ENCODE measurements around the gene CTPS2.
"Not testable (repeated sequence)": the region's sequence is repeated elsewhere in the genome, so short reads cannot be mapped to it uniquely, and the experiment has no call there.

Gene CTPS2

DNA sequence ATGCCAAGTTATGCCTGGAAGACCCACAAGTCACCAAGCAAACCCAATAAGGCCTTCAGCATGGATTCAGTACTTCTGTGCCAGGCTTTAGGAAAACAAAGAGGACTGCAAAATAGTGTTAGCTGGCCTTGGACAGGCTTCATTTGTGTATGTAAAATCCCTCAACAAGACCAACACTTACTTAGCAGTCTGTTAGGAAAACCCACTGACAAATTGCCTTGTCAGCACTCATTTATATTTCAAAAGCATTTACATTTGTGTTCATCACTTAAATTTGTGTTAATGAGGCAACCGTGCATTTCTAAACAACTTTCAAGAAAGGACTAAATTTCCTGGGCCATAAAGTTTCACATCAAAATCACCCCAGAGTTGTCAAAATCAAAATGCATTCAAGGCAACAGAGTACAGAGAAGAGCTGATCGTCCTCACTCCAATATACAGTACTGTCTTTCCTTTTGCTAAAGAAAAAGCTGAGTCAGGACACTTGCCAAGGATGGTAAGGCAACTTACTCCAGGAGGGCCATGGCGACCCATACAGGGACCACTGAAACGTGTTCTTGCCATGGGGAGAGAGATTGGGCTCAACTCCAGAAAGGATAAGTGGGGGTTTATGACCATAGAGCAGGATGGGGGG is 61.0 kb downstream of the CTPS2 start:
- DNase-seq: no peak

- no peak for DNase-seq
Observed at GRCh38 chrX:16649858-16650257, 62.6 kb downstream of the CTPS2 start, which contains the start of gene S100G. Gene S100G, plus strand, starts transcription at chrX:16650158. Its CDS starts 849 bp downstream, at chrX:16651007.

DNA sequence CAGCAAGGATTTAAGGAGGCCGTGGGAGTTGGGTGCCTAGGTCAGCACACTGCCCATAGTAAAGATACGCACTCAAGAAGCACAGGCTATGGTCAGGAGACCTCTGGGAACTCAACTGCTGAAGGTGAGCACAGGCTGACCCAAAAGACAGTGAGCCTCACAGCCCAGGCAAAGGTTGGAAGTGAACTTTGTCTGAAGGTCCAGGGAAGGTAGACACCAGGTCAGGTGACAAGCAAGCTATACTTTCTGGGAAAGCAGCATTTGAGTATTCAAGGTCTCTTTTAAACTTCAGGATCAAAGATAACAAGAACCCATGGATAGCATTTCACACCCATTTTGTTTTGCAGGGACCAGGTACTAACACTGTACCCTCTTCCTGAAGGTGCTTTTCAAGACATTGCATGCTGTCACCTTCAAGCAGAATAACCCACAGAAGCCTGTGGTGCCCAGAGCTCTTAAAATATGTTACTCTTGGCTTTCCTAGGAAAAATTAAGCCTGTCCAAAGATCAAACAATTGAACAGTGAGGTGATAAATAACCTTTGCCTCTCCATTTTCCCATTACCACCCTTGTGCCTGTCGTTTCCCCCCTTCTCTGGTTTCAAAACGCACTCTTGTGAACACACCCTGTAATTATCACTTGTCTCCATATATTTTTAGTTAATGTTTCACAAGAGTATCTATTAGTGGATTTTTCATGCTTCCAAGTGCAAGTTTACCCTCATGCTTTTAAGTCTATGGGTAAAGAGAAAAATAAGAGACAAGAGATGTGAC is 65.9 kb downstream of the CTPS2 start:
- no peak for DNase-seq

DNA sequence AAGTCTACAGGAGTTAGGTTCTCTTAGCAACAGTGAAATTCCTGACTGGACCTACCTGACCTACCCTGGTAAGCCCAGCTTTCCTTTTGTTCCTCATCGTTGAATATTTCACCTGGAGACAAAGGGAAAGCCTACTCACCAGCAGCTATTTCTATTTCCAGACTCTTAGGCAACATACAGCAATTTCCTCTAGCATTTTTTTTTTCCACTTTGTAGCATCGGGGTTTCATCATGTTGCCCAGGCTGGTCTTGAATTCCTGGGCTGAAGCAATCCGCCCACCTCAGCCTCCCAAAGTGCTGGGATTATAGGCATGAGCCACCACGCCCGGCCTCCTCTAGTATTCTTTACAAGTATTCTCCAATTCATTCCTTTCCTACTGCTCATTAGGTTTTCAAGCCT is 69.3 kb downstream of the CTPS2 start:
- DNase-seq: no peak

DNA sequence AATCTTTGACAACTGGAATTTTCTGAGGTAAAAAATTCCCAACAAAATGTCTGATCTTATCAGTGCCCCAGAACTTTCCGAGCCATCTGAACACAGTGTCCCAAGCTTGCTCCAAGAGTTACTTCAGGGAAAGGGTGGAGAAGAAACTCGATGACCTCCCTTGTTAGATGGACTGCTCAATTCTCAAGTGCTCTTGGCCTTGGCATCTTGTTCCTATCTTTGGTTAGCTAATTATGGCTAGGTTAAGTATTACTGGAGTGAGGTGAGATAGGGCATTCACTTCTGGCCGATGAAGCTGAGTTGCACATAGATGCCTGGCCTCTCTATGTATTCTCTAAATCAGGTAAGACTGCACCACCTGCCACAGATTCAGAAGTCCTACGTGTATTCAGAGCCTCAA is 71.6 kb downstream of the CTPS2 start:
- no peak for DNase-seq

DNA sequence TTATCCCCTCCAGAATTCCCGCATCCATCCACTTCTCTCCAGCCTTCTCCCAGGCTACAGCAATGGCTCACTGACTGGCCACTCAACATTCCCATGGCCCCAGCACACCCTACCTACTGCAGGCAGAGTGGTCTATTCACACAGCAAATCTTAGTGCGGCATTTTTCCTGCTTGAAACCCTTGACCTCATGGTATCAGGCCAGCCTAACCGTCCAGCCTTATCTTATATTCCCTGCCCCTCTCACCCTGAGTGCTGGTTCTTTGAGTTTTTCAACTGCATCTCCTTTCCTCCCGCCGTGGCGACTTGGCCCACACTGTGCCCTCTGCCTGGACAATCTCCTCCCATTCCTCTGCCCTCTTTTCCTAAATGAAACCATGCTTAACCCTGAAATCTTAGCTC is 72.5 kb downstream of the CTPS2 start:
- no peak for DNase-seq

DNA sequence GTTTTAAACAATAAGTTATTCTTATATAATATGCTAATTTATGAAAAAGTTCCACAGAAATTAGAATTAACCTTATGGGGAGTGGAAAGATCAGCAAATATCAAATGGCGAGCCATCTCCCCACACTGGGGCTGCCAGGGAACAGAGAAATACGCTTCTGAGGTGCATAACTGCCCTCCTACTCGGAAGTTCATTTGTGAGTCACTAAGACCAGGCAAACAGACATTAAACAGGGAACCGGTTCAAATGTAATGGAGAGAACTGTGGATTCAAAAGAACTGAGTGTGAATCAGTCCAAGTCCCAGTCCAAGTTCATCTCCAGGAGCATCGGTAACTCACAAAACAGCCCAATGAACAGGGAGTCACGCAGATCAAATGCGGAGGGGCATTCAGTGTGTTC is 73.9 kb downstream of the CTPS2 start:
- DNase-seq: no peak

- no peak for DNase-seq
Observed at GRCh38 chrX:16635596-16635995, 76.9 kb downstream of the CTPS2 start.

GRCh38 chrX:16635040-16635439 is 77.4 kb downstream of the CTPS2 start:
- no peak for DNase-seq

DNA sequence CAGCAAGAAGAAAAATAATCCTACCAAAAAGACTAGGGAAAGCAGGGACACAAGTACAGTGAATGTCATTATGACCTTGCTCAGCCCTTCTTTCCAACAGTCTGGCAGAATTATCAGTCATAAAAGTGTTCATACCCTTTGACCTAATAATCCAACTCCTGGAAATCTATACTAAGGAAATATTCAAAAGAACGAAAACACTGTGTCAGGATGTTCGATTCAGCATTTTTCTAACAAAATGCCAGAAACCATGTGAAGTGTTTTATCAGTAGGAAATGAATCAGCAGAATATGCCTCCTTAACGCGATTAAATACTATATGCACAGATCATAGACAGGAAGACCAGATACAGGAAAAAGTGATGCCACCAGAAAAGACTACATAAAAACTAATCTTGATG is 78.7 kb downstream of the CTPS2 start:
- DNase-seq: no peak

DNA sequence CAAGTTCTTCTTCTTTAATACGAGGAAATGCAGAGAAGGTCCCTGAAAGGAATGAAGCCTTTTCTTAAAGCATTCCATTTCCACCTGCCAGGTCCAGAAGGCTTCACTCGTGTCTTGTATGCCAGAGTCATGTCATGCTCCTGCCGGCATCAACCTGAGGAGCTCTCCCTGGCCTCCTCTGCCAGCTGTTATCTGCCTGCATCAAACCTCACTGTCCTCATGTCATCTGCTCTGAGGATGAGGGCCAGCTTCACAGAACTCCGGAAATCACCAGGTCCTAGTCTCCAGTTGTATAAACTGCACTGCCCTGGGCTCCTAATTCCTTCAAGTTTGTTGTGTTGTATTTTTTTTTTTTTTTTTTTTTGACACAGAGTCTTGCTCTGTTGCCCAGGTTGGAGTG is 82.6 kb downstream of the CTPS2 start:
- no peak for DNase-seq

- DNase-seq: no peak
Observed at GRCh38 chrX:16628946-16629595, 83.4 kb downstream of the CTPS2 start.

DNA sequence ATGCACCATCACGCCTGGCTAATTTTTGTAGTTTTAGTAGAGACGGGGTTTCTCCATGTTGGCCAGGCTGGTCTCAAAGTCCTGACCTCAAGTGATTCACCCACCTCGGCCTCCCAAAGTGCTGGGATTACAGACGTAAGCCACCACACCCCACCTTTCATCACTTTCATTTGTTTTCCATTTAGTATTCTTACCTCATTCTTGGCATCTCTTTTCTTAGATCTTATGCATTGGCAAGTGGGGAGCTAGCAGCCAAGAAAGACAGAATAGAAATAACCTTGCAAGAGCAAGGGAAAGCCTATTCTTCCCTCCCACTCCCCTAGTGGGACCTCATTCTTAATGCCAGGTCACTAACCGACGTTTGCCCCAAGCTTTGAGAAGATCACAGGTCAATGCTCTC is 84.0 kb downstream of the CTPS2 start:
- DNase-seq: not testable (repeated sequence)

DNA sequence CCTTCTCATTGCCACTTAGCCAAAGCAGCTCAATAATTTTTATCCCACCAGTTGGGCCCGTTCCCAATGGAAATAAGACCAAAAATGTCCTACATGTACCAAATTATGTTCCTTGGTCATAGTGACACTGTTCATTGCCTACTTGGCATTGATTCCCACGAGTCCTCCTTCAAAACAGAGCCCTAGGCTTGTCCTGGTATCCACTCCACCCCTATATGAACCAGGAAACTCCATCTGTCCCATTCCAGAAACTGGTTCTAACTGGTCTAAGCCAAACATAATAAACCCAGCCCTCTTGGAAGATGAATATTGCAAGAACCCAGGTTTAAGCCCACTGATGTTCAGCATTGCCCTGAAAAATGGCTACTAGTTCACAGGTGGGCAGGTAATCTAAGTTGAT is 93.4 kb downstream of the CTPS2 start:
- DNase-seq: no peak

GRCh38 chrX:16618422-16618821 is 94.0 kb downstream of the CTPS2 start:
- DNase-seq: no peak

DNA sequence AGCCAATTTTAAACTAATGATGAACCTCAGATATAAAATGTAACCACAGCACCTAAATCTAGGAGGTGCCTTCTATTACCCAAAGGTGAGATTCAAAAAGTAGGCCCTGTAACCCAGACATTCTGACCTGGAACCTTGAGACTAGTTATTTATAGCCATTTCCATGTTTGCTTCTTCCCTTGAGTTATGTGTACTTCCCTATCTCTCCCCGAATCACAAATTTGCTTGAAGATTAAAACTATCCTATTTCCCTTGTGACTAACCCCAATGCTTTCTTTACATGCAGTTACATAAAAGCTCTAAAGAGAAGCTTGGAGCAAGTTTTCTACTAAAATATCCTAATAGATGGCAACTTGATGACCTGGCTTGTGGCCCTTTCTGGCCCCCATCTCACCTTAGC is 95.1 kb downstream of the CTPS2 start:
- DNase-seq: no peak

- no peak for DNase-seq
Observed at GRCh38 chrX:16612257-16612897, 100.1 kb downstream of the CTPS2 start.

DNA sequence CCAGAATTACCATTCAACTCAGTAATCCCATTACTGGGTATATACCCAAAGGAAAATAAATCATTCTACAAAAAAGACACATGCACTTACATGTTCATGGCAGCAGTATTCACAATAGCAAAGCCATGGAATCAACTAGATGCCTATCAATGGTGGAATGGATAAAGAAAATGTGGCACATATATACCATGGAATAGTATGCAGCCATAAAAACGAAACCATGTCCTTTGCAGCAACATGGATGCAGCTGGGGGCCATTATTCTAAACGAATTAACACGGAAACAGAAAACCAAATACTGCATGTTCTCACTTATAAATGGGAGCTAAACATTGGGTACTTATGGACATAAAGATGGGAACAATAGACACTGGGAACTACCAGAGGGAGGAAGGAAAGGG is 101.8 kb downstream of the CTPS2 start:
- DNase-seq: not testable (repeated sequence)

DNA sequence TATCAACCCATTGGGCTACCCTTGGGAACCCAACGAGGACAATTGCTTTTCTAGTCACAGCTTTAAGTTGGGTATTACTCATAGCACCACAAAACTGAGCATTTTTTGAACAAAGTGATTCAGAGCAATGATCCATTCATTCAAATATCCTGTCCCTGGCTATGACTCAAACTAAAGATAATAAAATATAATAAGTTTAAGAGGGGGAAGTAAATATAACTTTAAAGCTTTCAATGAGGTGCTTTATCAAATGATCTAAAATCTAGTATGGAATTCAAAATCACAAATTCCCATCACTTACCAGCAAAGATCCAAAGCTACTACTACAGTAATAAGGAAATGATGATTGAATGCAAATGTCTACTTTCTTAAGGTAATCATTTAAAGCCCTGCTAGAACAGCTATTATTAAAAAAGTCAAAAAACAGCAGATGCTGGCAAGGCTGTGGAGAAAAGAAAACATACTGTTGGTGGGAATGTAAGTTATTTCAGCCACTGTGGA is 102.3 kb downstream of the CTPS2 start:
- DNase-seq: no peak

- DNase-seq: no peak
Observed at GRCh38 chrX:16606142-16606720, 106.2 kb downstream of the CTPS2 start.

DNA sequence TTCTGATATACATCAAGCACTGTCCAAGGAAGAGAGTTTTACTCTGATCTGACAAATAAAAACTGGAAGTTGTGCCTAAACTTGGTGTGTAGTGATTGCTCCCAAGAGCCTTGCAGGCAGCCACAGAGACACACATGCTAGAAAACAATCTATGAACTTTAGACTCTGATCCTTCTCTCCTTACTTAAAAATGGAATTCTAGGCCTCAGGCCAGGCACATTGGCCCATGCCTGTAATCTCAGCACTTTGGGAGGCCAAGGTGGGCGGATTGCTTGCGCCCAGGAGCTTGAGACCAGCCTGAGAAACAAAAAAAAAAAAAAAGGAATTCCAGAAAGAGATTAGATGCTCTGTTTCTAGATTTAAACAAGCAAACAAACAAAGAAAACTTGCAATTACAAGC is 108.1 kb downstream of the CTPS2 start:
- DNase-seq: no peak

GRCh38 chrX:16603822-16604221 is 108.6 kb downstream of the CTPS2 start:
- no peak for DNase-seq

DNA sequence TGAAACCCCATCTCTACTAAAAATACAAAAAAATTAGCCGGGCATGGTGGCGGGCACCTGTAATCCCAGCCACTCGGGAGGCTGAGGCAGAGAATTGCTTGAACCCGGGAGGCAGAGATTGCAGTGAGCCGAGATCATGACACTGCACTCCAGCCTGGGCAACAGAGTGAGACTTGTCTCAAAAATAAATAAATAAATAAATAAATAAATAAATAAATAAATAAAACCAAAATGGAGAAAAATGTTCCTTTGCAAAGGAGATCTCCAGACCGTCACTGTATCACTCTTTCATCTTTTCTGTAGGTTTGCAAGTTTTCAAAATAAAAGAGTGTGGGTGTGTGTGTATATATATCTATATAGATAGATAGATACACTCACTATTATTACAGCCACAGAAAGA is 109.2 kb downstream of the CTPS2 start:
- DNase-seq: not testable (repeated sequence)
